IPS DF 6.9 (cell line): ENCODE measurements around the gene SPECC1.

Source experiments
- DNase-seq: peaks from one replicate; pipeline ENCODE4 v3.0.0-alpha.2; 2013; ENCODE audit warnings: low read depth, low spot score
- H3K27ac ChIP-seq: one replicate; pipeline ENCODE4 v1.5.1; 2013; ENCODE audit warnings: low read length, control low read depth
- H3K27me3 ChIP-seq: 2 replicates; pipeline ENCODE4 v1.6.1; 2013; ENCODE audit warnings: mild to moderate bottlenecking, low read length; ENCODE audit not compliant: control insufficient read depth, insufficient read depth
- H3K36me3 ChIP-seq: 2 replicates; pipeline ENCODE4 v1.6.1; 2013; ENCODE audit warnings: low read length; ENCODE audit not compliant: control insufficient read depth, insufficient read depth
- H3K4me1 ChIP-seq: 2 replicates; pipeline ENCODE4 v1.6.1; 2013; ENCODE audit warnings: low read length; ENCODE audit not compliant: control insufficient read depth, insufficient read depth
- H3K4me3 ChIP-seq: 2 replicates; pipeline ENCODE4 v1.5.1; 2013; ENCODE audit warnings: mild to moderate bottlenecking, low read length
- H3K9me3 ChIP-seq: 2 replicates; pipeline ENCODE4 v1.6.1; 2013; ENCODE audit warnings: low read length, inconsistent platforms; ENCODE audit not compliant: control insufficient read depth, insufficient read depth
- WGBS: extraction: QIAGEN DNeasy Blood & Tissue Kit; methylation state at CpG from one replicate; pipeline ENCODE4 v1.1.7; 2013; ENCODE audit warnings: mixed read lengths, missing lambda C conversion rate; ENCODE audit not compliant: insufficient read length, insufficient coverage; 5-methylcytosine and 5-hydroxymethylcytosine counted together

The SPECC1 gene

GRCh38 chr17:19987897-19988296, 21.3 kb upstream of the SPECC1 start:
- Histone ChIP-seq H3K36me3 (no peaks in the 10 kb centered on the region), H3K9me3 (no peaks in the 10 kb centered on the region), H3K27me3 (no peaks in the 10 kb centered on the region), H3K4me1 (peaks cover 2% of the 10 kb centered on the region; the same call in 1 of the 2 replicates), H3K27ac (no peak overlapping the region), H3K4me3 (no peak overlapping the region)
- no CpG with 5 or more reads among the region's 1 CpG for WGBS
- no peak for DNase-seq

- Histone ChIP-seq H3K36me3 (no peaks in the 10 kb centered on the region), H3K4me1 (peaks cover 2% of the 10 kb centered on the region; the same call in 1 of the 2 replicates), H3K9me3 (no peaks in the 10 kb centered on the region), H3K27me3 (no peaks in the 10 kb centered on the region), H3K27ac (no peak overlapping the region), H3K4me3 (no peak overlapping the region)
- no CpG with 5 or more reads among the region's 4 CpGs for WGBS
- DNase-seq = no peak
Measured at GRCh38 chr17:19991252-19991885, 17.8 kb upstream of the SPECC1 start.

GRCh38 chr17:19992803-19993713, 16.1 kb upstream of the SPECC1 start:
- peaks cover 2% of the 10 kb centered on the region; the same call in 1 of the 2 replicates for H3K4me1 ChIP-seq
- H3K27me3 ChIP-seq = no peaks in the 10 kb centered on the region
- H3K4me3 ChIP-seq = no peak overlapping the region
- peak; percentile 82 for DNase-seq
- no CpG with 5 or more reads among the region's 24 CpGs for WGBS
- no peaks in the 10 kb centered on the region for H3K36me3 ChIP-seq
- no peak overlapping the region for H3K27ac ChIP-seq
- H3K9me3 ChIP-seq = no peaks in the 10 kb centered on the region

- no CpG with 5 or more reads among the region's 1 CpG for WGBS
- H3K9me3 ChIP-seq = no peaks in the 10 kb centered on the region
- no peak overlapping the region for H3K4me3 ChIP-seq
- DNase-seq = no peak
- no peak overlapping the region for H3K27ac ChIP-seq
- peaks cover 2% of the 10 kb centered on the region; the same call in 1 of the 2 replicates for H3K4me1 ChIP-seq
- no peaks in the 10 kb centered on the region for H3K27me3 ChIP-seq
- H3K36me3 ChIP-seq = no peaks in the 10 kb centered on the region
Measured at GRCh38 chr17:19996086-19996485, 13.1 kb upstream of the SPECC1 start.

GRCh38 chr17:19996502-19996901, 12.7 kb upstream of the SPECC1 start:
- no peak overlapping the region for H3K27ac ChIP-seq
- WGBS = no CpG with 5 or more reads among the region's 5 CpGs

GRCh38 chr17:20008242-20009051, 712 bp upstream of the SPECC1 start:
- Histone ChIP-seq H3K9me3 (no peaks in the 10 kb centered on the region), H3K27me3 (no peaks in the 10 kb centered on the region), H3K4me3 (peak overlapping the region; percentile 43; the same call in 1 of the 2 replicates), H3K36me3 (no peaks in the 10 kb centered on the region), H3K27ac (no peak overlapping the region), H3K4me1 (0 out of 2 replicates have a peak, but pooled peaks cover 1% of the 10 kb centered on the region)
- no CpG with 5 or more reads among the region's 35 CpGs for WGBS
- DNase-seq = no peak

More at GRCh38 chr17:19996502-19996901, 12.7 kb upstream of the SPECC1 start:
- Histone ChIP-seq H3K36me3 (no peaks in the 10 kb centered on the region), H3K4me1 (peaks cover 2% of the 10 kb centered on the region; the same call in 1 of the 2 replicates), H3K27me3 (no peaks in the 10 kb centered on the region), H3K4me3 (no peak overlapping the region), H3K9me3 (no peaks in the 10 kb centered on the region)
- no peak for DNase-seq

GRCh38 chr17:20009052-20009301, 182 bp upstream of the SPECC1 start:
- WGBS = no CpG with 5 or more reads among the region's 18 CpGs
- Histone ChIP-seq H3K27ac (no peak overlapping the region), H3K27me3 (no peaks in the 10 kb centered on the region), H3K36me3 (no peaks in the 10 kb centered on the region), H3K4me1 (0 out of 2 replicates have a peak, but pooled peaks cover 1% of the 10 kb centered on the region), H3K9me3 (no peaks in the 10 kb centered on the region), H3K4me3 (peak overlapping the region; percentile 43; the same call in 1 of the 2 replicates)
- no peak for DNase-seq

GRCh38 chr17:20010099-20010863, 1.1 kb downstream of the SPECC1 start:
- WGBS = no CpG with 5 or more reads among the region's 11 CpGs
- Histone ChIP-seq H3K4me3 (peak overlapping the region; percentile 72; the same call in 1 of the 2 replicates), H3K9me3 (no peaks in the 10 kb centered on the region), H3K27me3 (no peaks in the 10 kb centered on the region), H3K4me1 (0 out of 2 replicates have a peak, but pooled peaks cover 1% of the 10 kb centered on the region), H3K27ac (no peak overlapping the region), H3K36me3 (no peaks in the 10 kb centered on the region)
- no peak for DNase-seq

- no peak for DNase-seq
- H3K4me3 ChIP-seq = no peak overlapping the region
- no peaks in the 10 kb centered on the region for H3K9me3 ChIP-seq
- no CpG with 5 or more reads among the region's 1 CpG for WGBS
- 0 out of 2 replicates have a peak, but pooled peaks cover 1% of the 10 kb centered on the region for H3K4me1 ChIP-seq
- no peak overlapping the region for H3K27ac ChIP-seq
- no peaks in the 10 kb centered on the region for H3K36me3 ChIP-seq
- H3K27me3 ChIP-seq = no peaks in the 10 kb centered on the region
Measured at GRCh38 chr17:20010936-20011335, 1.8 kb downstream of the SPECC1 start.
